CD4-positive, alpha-beta T cell treated with Interleukin-17A for 4 hours (primary cell): ENCODE measurements around the gene CAMTA1.

Experiments used
- DNase-seq: peaks from one replicate; pipeline ENCODE4 v3.0.0-alpha.2; 2020; ENCODE audit warnings: mixed read lengths

The CAMTA1 gene

GRCh38 chr1:7636795-7637526 is 851.7 kb downstream of the CAMTA1 start:
- DNase-seq, result no peak

- no peak for DNase-seq
Observed at GRCh38 chr1:7638078-7638477, 852.8 kb downstream of the CAMTA1 start.

- no peak for DNase-seq
Observed at GRCh38 chr1:7639435-7640131, 854.3 kb downstream of the CAMTA1 start.

DNA sequence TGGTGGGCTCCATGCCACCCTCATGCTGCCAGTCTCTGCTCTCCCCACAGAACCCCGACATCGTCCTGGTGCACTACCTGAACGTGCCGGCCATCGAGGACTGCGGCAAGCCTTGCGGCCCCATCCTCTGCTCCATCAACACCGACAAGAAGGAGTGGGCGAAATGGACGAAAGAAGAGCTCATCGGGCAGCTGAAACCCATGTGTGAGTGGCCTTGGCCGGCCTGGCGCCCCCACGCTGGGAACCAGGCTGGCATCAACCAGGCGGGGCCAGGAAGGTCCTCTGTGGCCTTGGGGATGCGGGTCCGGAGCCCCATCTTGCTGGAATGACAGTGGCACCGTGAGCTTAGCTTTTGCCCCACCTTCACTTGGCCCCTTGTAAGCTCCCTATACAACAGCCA is 855.1 kb downstream of the CAMTA1 start:
- no peak for DNase-seq

- no peak for DNase-seq
Observed at GRCh38 chr1:7640920-7641585, 855.8 kb downstream of the CAMTA1 start.

- DNase-seq, result no peak
Observed at GRCh38 chr1:7641587-7642417, 856.5 kb downstream of the CAMTA1 start.

DNA sequence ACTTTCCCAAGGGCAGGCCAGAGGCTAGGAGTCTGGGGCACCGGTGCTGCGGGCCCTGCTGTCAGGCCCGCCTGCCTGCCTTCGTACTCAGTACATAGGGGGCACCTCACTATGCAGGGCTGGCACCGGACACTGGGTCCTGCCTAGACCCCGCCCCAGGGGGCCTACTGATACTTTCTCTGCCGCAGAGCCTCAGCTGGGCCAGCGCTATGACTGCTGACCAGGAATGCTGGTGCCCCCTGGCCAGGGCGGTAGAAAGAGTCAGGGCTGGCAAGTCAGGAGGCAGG is 857.1 kb downstream of the CAMTA1 start:
- no peak for DNase-seq

DNA sequence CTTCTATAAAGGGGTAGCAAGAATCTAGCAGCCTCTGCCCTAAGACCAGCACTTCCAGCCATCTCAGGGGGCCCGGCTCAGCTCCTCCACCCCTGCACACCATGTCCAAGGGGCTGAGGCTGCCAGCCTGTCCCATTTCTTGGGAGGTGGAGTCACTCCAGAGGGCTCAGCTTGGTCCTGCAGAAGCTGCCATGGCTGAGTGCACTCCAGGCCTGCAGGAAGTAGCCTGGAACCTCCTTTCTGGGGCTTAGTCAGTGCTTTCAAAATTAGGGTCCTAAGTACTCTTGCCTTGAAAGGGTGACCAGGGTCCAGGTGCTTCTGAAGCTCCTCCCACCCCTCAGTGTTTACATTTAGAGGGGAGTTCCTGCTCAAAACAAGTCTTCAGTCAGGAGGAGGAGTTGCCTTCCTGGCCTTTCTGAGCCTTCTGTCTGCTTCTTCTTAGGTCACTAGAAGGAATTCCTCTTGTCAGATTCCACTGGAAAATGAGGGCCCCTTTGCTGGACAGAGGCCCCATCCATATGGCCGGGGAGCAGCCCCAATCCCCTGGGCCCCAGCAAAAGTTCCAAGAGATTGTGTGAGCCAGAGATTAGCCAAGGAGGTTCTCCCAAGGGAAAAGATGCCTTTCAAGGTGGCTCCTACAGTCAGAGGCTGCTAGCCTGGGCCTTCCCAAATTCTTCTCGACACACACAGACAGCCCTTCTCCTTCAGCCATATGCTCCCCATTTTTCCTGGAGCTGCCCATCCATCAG is 857.7 kb downstream of the CAMTA1 start:
- DNase-seq, result no peak

DNA sequence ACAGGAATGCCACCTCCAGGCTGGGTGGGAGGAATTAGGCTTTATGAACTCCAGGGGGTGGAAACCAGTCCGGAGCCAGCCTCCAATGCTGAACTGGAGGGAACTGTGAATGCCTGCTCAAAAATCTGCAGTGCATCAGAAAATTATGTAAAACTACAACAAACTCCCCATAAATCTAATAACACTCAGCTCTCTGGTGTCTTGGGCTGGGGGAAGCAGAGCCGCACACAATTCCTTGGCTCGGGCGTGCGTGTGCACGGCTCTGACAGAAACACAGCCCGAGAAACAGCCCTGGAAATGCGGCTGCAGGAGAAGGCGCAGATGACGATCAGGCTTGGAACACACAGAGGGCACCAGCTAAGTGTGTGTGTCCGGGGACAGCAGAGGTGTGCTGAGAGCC is 858.3 kb downstream of the CAMTA1 start:
- DNase-seq, result no peak

GRCh38 chr1:7644086-7644485 is 858.8 kb downstream of the CAMTA1 start:
- no peak for DNase-seq

- no peak for DNase-seq
Observed at GRCh38 chr1:7644961-7645750, 859.9 kb downstream of the CAMTA1 start.

DNA sequence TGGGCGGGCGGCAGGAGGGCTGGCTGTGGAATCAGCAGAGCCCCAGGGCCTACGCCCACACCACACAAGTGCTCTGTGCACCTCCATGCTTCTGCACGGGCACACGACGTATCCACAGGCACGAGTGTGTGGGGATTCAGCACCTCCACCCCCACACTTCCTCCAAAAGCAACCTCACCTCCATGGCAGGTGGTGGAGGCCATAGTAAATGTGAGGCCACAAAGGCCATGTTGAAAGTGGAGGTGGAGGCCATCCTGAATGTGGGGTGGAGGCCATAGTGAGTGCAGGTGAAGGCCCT is 860.4 kb downstream of the CAMTA1 start:
- no peak for DNase-seq

- no peak for DNase-seq
Observed at GRCh38 chr1:7646164-7646563, 860.9 kb downstream of the CAMTA1 start.

- peak; percentile 76 for DNase-seq
Observed at GRCh38 chr1:7646981-7647901, 862.0 kb downstream of the CAMTA1 start.

GRCh38 chr1:7648761-7649384 is 863.6 kb downstream of the CAMTA1 start:
- DNase-seq, result no peak

- DNase-seq, result no peak
Observed at GRCh38 chr1:7650801-7651200, 865.5 kb downstream of the CAMTA1 start.

DNA sequence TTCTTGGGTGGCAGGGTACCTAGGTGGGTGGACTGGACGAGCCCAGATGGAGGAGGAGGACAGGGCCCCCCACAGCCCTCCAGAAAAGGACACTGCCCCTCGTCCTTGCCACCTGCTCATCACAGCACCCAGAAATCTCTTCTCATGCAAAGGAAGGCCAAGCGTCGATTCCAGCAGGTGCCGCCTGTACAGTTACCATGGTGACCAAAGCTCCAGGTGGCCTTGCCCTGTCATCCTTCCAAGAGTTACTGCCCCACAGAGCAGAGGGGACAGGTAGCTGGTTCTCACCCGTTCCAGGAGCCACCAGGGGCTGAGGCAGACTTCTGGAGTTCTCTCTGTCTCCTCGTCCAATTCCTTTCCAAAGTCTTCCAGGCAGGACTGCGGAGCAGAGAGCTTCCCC is 865.9 kb downstream of the CAMTA1 start:
- DNase-seq, result no peak

GRCh38 chr1:7652061-7652460 is 866.8 kb downstream of the CAMTA1 start:
- no peak for DNase-seq

GRCh38 chr1:7652515-7653098 is 867.4 kb downstream of the CAMTA1 start:
- no peak for DNase-seq

DNA sequence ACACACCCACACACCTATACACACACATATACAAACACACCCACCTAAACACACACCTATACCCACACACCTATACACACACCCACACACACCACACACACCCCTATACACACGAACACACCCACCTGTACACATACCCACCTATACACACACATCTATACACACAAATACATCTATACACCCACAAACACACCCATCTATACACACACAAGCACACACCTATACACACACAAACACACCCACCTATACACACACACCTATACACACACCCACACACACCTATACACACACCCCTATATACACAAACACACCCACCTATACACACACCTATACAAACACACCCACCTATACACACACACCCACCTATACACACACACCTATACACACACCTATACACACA is 869.5 kb downstream of the CAMTA1 start:
- DNase-seq, result no peak
